Fibroblast of lung (primary cell): Measurements from ENCODE around the gene DNMT3A.

ENCODE experiments used
- EZH2 ChIP-seq: IDR thresholded peaks from 2 replicates; pipeline ENCODE4 v1.5.1; 2012; ENCODE audit warnings: low read length, control low read depth, mild to moderate bottlenecking; ENCODE audit errors: missing control alignments
- TF ChIP-seq, protein P1 (sequence below), 2 donors: IDR thresholded peaks in 1 of 2; conservative IDR thresholded peaks in 1 of 2; 1 replicate in 1 of 2; 2 replicates in 1 of 2; pipeline ENCODE4 v1.5.1; 2011 to 2012; ENCODE audit warnings: low read length in 2 of 2, control low read depth in 1 of 2, inconsistent platforms in 1 of 2, low read depth in 1 of 2, mild to moderate bottlenecking in 1 of 2

DNA sequence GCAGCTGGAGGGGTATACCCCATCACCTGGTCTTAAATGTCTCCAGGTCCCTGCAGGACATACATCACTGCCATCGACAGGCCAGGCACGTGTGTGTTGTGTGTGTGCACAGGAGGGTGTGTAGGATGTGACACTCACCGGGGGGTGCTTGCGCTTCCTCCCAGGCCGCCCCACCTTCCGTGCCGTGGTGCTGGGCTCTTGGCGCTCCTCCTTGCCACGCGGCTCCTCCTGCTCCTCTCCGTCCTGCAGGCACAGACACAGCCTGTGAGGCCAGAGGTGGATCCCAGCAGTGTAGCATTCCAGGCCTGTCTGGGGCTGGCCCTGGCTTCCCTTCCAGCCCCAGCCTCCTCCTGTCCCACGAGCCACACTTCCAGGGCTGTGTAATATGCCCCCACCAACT, 41.7 kb downstream of the DNMT3A start:
- TF ChIP-seq, protein P1, sequence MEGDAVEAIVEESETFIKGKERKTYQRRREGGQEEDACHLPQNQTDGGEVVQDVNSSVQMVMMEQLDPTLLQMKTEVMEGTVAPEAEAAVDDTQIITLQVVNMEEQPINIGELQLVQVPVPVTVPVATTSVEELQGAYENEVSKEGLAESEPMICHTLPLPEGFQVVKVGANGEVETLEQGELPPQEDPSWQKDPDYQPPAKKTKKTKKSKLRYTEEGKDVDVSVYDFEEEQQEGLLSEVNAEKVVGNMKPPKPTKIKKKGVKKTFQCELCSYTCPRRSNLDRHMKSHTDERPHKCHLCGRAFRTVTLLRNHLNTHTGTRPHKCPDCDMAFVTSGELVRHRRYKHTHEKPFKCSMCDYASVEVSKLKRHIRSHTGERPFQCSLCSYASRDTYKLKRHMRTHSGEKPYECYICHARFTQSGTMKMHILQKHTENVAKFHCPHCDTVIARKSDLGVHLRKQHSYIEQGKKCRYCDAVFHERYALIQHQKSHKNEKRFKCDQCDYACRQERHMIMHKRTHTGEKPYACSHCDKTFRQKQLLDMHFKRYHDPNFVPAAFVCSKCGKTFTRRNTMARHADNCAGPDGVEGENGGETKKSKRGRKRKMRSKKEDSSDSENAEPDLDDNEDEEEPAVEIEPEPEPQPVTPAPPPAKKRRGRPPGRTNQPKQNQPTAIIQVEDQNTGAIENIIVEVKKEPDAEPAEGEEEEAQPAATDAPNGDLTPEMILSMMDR (conservative IDR thresholded peaks at IDR 0.05 in 1 of 2, IDR thresholded peaks at IDR 0.05 in 1 of 2; ENCODE audit: low read depth in 1 of 2, low read length in 2 of 2) = no peak
- TF ChIP-seq EZH2 = no peak
